ENCODE data around the gene NAA25.

DNA sequence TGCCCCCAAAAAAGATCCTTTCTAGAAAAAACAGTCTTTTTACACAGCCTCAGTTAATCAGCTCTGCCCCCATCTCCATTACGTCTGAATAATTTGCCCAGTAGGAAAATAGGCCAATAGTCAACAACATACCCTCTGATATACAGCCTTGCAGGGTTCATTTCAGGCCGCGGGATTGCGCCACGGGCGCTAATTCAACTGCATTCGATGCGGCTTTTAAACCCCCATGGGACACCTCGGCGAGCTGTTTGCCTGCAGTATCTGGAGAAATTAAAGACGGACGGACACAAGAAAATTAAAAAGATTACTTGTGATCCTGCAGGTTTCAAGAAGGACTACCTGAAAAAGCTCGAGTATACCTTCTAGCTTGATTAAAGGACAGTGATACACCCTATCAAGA lies 59.2 kb downstream of the NAA25 start:
- no peak for TF ChIP-seq CEBPB (IDR thresholded peaks at IDR 0.05; ENCODE audit: low read depth, low read length)
- TF ChIP-seq, protein P1, sequence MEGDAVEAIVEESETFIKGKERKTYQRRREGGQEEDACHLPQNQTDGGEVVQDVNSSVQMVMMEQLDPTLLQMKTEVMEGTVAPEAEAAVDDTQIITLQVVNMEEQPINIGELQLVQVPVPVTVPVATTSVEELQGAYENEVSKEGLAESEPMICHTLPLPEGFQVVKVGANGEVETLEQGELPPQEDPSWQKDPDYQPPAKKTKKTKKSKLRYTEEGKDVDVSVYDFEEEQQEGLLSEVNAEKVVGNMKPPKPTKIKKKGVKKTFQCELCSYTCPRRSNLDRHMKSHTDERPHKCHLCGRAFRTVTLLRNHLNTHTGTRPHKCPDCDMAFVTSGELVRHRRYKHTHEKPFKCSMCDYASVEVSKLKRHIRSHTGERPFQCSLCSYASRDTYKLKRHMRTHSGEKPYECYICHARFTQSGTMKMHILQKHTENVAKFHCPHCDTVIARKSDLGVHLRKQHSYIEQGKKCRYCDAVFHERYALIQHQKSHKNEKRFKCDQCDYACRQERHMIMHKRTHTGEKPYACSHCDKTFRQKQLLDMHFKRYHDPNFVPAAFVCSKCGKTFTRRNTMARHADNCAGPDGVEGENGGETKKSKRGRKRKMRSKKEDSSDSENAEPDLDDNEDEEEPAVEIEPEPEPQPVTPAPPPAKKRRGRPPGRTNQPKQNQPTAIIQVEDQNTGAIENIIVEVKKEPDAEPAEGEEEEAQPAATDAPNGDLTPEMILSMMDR (conservative IDR thresholded peaks at IDR 0.05; ENCODE audit: low read depth, low read length): no peak
- TF ChIP-seq ELK1 (IDR thresholded peaks at IDR 0.05; ENCODE audit: borderline replicate concordance, low read depth, low read length): no peak
- TF ChIP-seq SMC3 (IDR thresholded peaks at IDR 0.05; ENCODE audit: low read depth, low read length): no peak
- TF ChIP-seq POLR2A (IDR thresholded peaks at IDR 0.05; ENCODE audit: low read depth, low read length): no peak
- no peak for TF ChIP-seq MXI1 (IDR thresholded peaks at IDR 0.05; ENCODE audit: borderline replicate concordance, low read depth, low read length)
- TF ChIP-seq MAFK (IDR thresholded peaks at IDR 0.05; ENCODE audit: low read depth, low read length): no peak
- TF ChIP-seq, protein P2, sequence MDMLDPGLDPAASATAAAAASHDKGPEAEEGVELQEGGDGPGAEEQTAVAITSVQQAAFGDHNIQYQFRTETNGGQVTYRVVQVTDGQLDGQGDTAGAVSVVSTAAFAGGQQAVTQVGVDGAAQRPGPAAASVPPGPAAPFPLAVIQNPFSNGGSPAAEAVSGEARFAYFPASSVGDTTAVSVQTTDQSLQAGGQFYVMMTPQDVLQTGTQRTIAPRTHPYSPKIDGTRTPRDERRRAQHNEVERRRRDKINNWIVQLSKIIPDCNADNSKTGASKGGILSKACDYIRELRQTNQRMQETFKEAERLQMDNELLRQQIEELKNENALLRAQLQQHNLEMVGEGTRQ (IDR thresholded peaks at IDR 0.05; ENCODE audit: low read depth, low read length): no peak
- no peak for TF ChIP-seq RAD21 (IDR thresholded peaks at IDR 0.05; ENCODE audit: low read length)
- no peak for TF ChIP-seq RFX5 (IDR thresholded peaks at IDR 0.05; ENCODE audit: low read depth, low read length)
- no peak for TF ChIP-seq MAZ (IDR thresholded peaks at IDR 0.05; ENCODE audit: borderline replicate concordance, low read depth, low read length)

Measured in IMR-90 (cell line).